ENCODE data around the gene NEK4. TPM values are rescaled to one million over a fixed set of nuclear protein-coding genes. Genes with fewer than 3 reads are reported as not detected.
"Not testable (repeated sequence)": the region's sequence is repeated elsewhere in the genome, so short reads cannot be mapped to it uniquely, and the experiment has no call there.

NEK4 gene
- total and polyA plus RNA-seq, 2 of the 13 experiments (the other 11 are each of a cell fraction or from before 2014, with no cell fraction given): 16.5 to 38.0 TPM

DNA sequence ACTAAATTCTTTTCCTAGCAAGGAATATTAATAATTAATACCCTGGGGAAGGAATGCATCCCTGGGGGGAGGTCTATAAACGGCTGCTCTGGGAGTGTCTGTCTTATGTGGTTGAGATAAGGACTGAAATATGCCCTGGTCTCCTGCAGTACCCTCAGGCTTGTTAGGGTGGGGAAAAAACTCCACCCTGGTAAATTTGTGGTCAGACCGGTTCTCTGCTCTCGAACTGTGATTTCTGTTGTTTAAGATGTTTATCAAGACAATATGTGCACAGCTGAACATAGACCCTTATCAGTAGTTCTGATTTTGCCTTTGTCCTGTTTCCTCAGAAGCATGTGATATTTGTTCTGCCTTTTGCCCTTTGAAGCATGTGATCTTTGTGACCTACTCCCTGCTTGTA, 42.0 kb downstream of the NEK4 start:
- POLR2A ChIA-PET: interaction anchor here (0.7 kb wide), 1 partner anchor 24 kb away, joined by 3 read pairs; no protein-coding TSS in a partner anchor
- in situ Hi-C loops (cut with HindIII; ENCODE audit: extremely low pct_ligation_motif_present, low pct_unique_long_range_greater_than_20kb); H4K20me1 ChIP-seq (ENCODE audit: insufficient read depth, low read length); intact Hi-C loops (cut with micrococcal nuclease; ENCODE audit: unreplicated experiment); H3K9ac ChIP-seq (ENCODE audit: insufficient read depth, low read depth, low read length); H3K9me3 ChIP-seq (ENCODE audit: low read length); H3K79me2 ChIP-seq (ENCODE audit: insufficient read depth, low read length); BruUV-seq (replicated peaks); FAIRE-seq; H3K27ac ChIP-seq (ENCODE audit: extremely low read length, insufficient read depth, low read length); H3K27me3 ChIP-seq (ENCODE audit: control insufficient read depth in 1 of 2, insufficient read depth in 2 of 2, low read length in 2 of 2); H2AFZ ChIP-seq (ENCODE audit: low read length); ATAC-seq; H3K4me3 ChIP-seq (replicated peaks in 1 of 3; ENCODE audit: insufficient read depth in 1 of 3, low read depth in 2 of 3, low read length in 3 of 3); CTCF ChIA-PET (ENCODE audit: low intra/inter-chr PET ratio, low total read pairs); H3K4me2 ChIP-seq (ENCODE audit: low read depth, low read length); TF ChIP-seq FOXP1 (IDR thresholded peaks at IDR 0.05); NR2F6 (CRISPR knock-in tag; IDR thresholded peaks at IDR 0.05); EP300 (CRISPR knock-in tag; IDR thresholded peaks at IDR 0.05; ENCODE audit: borderline replicate concordance); SOX6 (IDR thresholded peaks at IDR 0.05): not testable (repeated sequence)
- 29% methylated on average over 2 of the region's 3 CpGs for WGBS (ENCODE audit: low lambda C conversion rate)
- DNase-seq (ENCODE audit: low spot score): peak; percentile 31
- H3K4me1 ChIP-seq (ENCODE audit: insufficient read depth, low read length): peaks cover 15% of the 10 kb centered on the region
- TF ChIP-seq FOXP1 (CRISPR knock-in tag; IDR thresholded peaks at IDR 0.05): peak; percentile 56; the same call in 1 of the 2 replicates
- 0 out of 2 replicates have a peak, but pooled peaks have one; percentile 31 for TF ChIP-seq TFAP4 (IDR thresholded peaks at IDR 0.05; ENCODE audit: borderline replicate concordance, low read depth)
- 0 out of 2 replicates have a peak, but pooled peaks have one; percentile 21 for TF ChIP-seq NR2F6 (IDR thresholded peaks at IDR 0.05)
- peak; percentile 39 for TF ChIP-seq SOX5 (CRISPR knock-in tag; IDR thresholded peaks at IDR 0.05; ENCODE audit: borderline replicate concordance)
- TF ChIP-seq PPARG (CRISPR knock-in tag; conservative IDR thresholded peaks at IDR 0.05): 0 out of 2 replicates have a peak, but pooled peaks have one; percentile 22
- 0 out of 2 replicates have a peak, but pooled peaks have one; percentile 44 for TF ChIP-seq ZNF280D (CRISPR knock-in tag; IDR thresholded peaks at IDR 0.05)
- 0 out of 2 replicates have a peak, but pooled peaks have one; percentile 3 for TF ChIP-seq HNF4A (CRISPR knock-in tag; IDR thresholded peaks at IDR 0.05)
- peak in 1 of 2 experiments; percentile 28; a peak in 1 of 4 replicates for TF ChIP-seq EP300 (IDR thresholded peaks at IDR 0.05; ENCODE audit: low read depth in 2 of 2, low read length in 2 of 2)
- TF ChIP-seq, protein P1, sequence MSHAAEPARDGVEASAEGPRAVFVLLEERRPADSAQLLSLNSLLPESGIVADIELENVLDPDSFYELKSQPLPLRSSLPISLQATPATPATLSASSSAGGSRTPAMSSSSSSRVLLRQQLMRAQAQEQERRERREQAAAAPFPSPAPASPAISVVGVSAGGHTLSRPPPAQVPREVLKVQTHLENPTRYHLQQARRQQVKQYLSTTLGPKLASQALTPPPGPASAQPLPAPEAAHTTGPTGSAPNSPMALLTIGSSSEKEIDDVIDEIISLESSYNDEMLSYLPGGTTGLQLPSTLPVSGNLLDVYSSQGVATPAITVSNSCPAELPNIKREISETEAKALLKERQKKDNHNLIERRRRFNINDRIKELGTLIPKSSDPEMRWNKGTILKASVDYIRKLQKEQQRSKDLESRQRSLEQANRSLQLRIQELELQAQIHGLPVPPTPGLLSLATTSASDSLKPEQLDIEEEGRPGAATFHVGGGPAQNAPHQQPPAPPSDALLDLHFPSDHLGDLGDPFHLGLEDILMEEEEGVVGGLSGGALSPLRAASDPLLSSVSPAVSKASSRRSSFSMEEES (CRISPR knock-in tag; IDR thresholded peaks at IDR 0.05): peak; percentile 53; the same call in 1 of the 2 replicates
- peak; percentile 46; the same call in 1 of the 2 replicates for TF ChIP-seq FOXP4 (CRISPR knock-in tag; IDR thresholded peaks at IDR 0.05)
- peak; percentile 52; the same call in 1 of the 2 replicates for TF ChIP-seq SOX6 (CRISPR knock-in tag; IDR thresholded peaks at IDR 0.05)
- peak; percentile 58; the same call in 1 of the 2 replicates for TF ChIP-seq GFI1 (CRISPR knock-in tag; IDR thresholded peaks at IDR 0.05; ENCODE audit: borderline replicate concordance)
- 0 out of 2 replicates have a peak, but pooled peaks have one; percentile 23 for TF ChIP-seq TCF7 (IDR thresholded peaks at IDR 0.05; ENCODE audit: low read depth)
- TF ChIP-seq SOX13 (IDR thresholded peaks at IDR 0.05): peak; percentile 29; the same call in 1 of the 2 replicates
- TF ChIP-seq SOX13 (CRISPR knock-in tag; conservative IDR thresholded peaks at IDR 0.05 in 1 of 2, IDR thresholded peaks at IDR 0.05 in 1 of 2): peak in 1 of 2 experiments; percentile 77; a peak in 2 of 4 replicates
- peaks cover 6 to 25% of the 10 kb centered on the region in 2 experiments; a peak in 3 of 5 replicates for H3K36me3 ChIP-seq (replicated peaks in 1 of 2; ENCODE audit: control insufficient read depth in 1 of 2, insufficient read depth in 2 of 2, low read length in 2 of 2)

Measured in HepG2 (cell line).